Neural cell (in vitro differentiated cells): ENCODE data around the gene CASKIN1.

Experiments
- CTCF ChIP-seq: fragments of 450-650 bp; IDR thresholded peaks from 2 replicates; pipeline ENCODE4 v1.5.1; 2014; ENCODE audit warnings: antibody characterized with exemption, mild to moderate bottlenecking, moderate library complexity; ENCODE audit not compliant: poor library complexity, severe bottlenecking
- EP300 ChIP-seq: fragments of 450-650 bp; conservative IDR thresholded peaks from 2 replicates; pipeline ENCODE4 v1.6.1; 2014; ENCODE audit warnings: antibody characterized with exemption, mild to moderate bottlenecking, moderate library complexity; ENCODE audit not compliant: poor library complexity, severe bottlenecking
- POLR2AphosphoS5 ChIP-seq: IDR thresholded peaks from 2 replicates; pipeline ENCODE4 v1.6.1; 2012
- REST ChIP-seq: IDR thresholded peaks from 2 replicates; pipeline ENCODE4 v1.6.1; 2012; ENCODE audit warnings: borderline replicate concordance

- no peak for TF ChIP-seq CTCF
- no peak for TF ChIP-seq POLR2AphosphoS5
- no peak for TF ChIP-seq EP300
- no peak for TF ChIP-seq REST
Observed at GRCh38 chr16:2179107-2179501, 17.3 kb downstream of the CASKIN1 start.
